ENCODE data around the gene LPAR1.
"Not testable (repeated sequence)": the region's sequence is repeated elsewhere in the genome, so short reads cannot be mapped to it uniquely, and the experiment has no call there.

The LPAR1 gene

DNA sequence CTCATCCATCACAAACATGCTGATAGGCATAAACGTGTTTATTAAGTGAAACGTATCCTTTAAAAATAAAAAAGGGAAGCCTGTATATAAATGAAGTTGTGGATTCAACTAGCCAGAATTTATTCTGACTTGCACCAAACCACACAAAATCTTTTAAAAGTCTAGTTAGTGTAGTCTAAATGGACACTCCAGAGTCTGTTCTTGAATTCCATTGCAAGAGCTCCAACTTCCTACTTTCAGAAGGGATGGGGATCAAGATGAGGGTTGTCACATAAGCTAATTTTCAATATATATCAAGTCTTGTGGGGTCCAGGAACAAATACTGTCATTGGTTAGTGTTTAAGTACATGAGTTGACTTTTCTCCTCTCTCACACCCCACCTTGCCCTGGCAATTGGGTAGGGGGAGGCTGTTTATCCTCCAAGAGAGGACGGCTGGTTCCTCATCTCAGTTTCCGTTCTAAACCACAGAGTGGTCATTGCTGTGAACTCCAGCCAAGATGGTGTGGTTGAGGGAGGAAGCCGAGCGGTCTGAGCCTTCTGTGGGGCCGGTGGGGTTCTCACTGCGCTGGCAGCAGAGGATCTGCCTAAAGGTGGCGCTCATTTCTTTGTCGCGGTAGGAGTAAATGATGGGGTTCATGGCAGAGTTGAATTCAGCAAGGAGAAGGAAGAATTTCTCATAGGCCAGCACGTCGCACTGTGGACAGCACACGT is 163.2 kb downstream of the LPAR1 start:
- DNase-seq (ENCODE audit: low read depth): no peak
- H3K4me3 ChIP-seq (ENCODE audit: control insufficient read depth, low read depth, low read length): no peak overlapping the region
- TF ChIP-seq, protein P1, sequence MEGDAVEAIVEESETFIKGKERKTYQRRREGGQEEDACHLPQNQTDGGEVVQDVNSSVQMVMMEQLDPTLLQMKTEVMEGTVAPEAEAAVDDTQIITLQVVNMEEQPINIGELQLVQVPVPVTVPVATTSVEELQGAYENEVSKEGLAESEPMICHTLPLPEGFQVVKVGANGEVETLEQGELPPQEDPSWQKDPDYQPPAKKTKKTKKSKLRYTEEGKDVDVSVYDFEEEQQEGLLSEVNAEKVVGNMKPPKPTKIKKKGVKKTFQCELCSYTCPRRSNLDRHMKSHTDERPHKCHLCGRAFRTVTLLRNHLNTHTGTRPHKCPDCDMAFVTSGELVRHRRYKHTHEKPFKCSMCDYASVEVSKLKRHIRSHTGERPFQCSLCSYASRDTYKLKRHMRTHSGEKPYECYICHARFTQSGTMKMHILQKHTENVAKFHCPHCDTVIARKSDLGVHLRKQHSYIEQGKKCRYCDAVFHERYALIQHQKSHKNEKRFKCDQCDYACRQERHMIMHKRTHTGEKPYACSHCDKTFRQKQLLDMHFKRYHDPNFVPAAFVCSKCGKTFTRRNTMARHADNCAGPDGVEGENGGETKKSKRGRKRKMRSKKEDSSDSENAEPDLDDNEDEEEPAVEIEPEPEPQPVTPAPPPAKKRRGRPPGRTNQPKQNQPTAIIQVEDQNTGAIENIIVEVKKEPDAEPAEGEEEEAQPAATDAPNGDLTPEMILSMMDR (conservative IDR thresholded peaks at IDR 0.05; ENCODE audit: control insufficient read depth, insufficient read depth, low read depth, low read length): no peak

DNA sequence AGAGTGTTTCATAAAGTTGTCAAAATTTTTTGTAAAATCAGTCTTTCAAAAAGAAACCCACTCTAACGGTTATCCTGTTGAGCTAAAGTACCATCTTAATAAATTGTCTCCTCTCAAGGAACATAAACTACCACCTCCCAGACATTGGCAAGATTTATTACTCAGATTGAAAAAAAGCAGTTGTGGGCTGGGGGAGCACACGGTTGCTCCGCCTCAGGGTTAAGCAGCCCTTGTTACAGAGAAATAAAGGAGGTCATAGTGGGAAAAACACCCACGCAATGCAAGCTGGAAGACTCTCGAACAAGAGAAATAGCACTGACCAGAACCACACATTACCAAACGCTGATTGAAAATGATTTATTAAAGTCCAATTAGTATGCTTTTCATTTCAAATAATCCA is 165.3 kb downstream of the LPAR1 start:
- no peak for DNase-seq (ENCODE audit: low read depth)
- no peak overlapping the region for H3K4me3 ChIP-seq (ENCODE audit: control insufficient read depth, low read depth, low read length)
- TF ChIP-seq, protein P1 (conservative IDR thresholded peaks at IDR 0.05; ENCODE audit: control insufficient read depth, insufficient read depth, low read depth, low read length): no peak

GRCh38 chr9:110871736-110872135 is 166.5 kb downstream of the LPAR1 start:
- DNase-seq (ENCODE audit: low read depth): no peak
- TF ChIP-seq, protein P1 (conservative IDR thresholded peaks at IDR 0.05; ENCODE audit: control insufficient read depth, insufficient read depth, low read depth, low read length): no peak
- no peak overlapping the region for H3K4me3 ChIP-seq (ENCODE audit: control insufficient read depth, low read depth, low read length)

- TF ChIP-seq, protein P1 (conservative IDR thresholded peaks at IDR 0.05; ENCODE audit: control insufficient read depth, insufficient read depth, low read depth, low read length): no peak
- DNase-seq (ENCODE audit: low read depth): no peak
- H3K4me3 ChIP-seq (ENCODE audit: control insufficient read depth, low read depth, low read length): no peak overlapping the region
Observed at GRCh38 chr9:110869931-110870330, 168.3 kb downstream of the LPAR1 start.

GRCh38 chr9:110864011-110864410 is 174.3 kb downstream of the LPAR1 start:
- H3K4me3 ChIP-seq (ENCODE audit: control insufficient read depth, low read depth, low read length): no peak overlapping the region
- TF ChIP-seq, protein P1 (conservative IDR thresholded peaks at IDR 0.05; ENCODE audit: control insufficient read depth, insufficient read depth, low read depth, low read length): no peak
- no peak for DNase-seq (ENCODE audit: low read depth)

- not testable (repeated sequence) for DNase-seq (ENCODE audit: low read depth); H3K4me3 ChIP-seq (ENCODE audit: control insufficient read depth, low read depth, low read length)
Observed at GRCh38 chr9:110861370-110862110, 176.7 kb downstream of the LPAR1 start.

- H3K4me3 ChIP-seq (ENCODE audit: control insufficient read depth, low read depth, low read length): no peak overlapping the region
- DNase-seq (ENCODE audit: low read depth): no peak
- TF ChIP-seq, protein P1 (conservative IDR thresholded peaks at IDR 0.05; ENCODE audit: control insufficient read depth, insufficient read depth, low read depth, low read length): no peak
Observed at GRCh38 chr9:110856772-110857171, 181.5 kb downstream of the LPAR1 start.

Measured in fibroblast of mammary gland (primary cell).